Measurements from ENCODE around the gene SKI. TPM values are rescaled to one million over a fixed set of nuclear protein-coding genes. Genes with fewer than 3 reads are reported as not detected.

Gene SKI
- total RNA-seq, 1 donor from 2014 or later, result 62.0 TPM

- peak; percentile 24 for TF ChIP-seq CTCF (conservative IDR thresholded peaks at IDR 0.05)
- H3K4me3 Mint-ChIP-seq, result peak overlapping the region; percentile 57
- H3K4me1 Mint-ChIP-seq, result peaks cover 51% of the 10 kb centered on the region
- no peak overlapping the region for H3K27ac Mint-ChIP-seq (ENCODE audit: unreplicated experiment)
- H3K27me3 Mint-ChIP-seq (ENCODE audit: low read depth), result no peaks in the 10 kb centered on the region
- DNase-seq (ENCODE audit: low read depth, low spot score), result no peak
- H3K36me3 Mint-ChIP-seq (ENCODE audit: low read depth), result peaks cover 5% of the 10 kb centered on the region
- no peaks in the 10 kb centered on the region for H3K9me3 Mint-ChIP-seq
Observed at GRCh38 chr1:2237773-2238172, 9.7 kb downstream of the SKI start.

- DNase-seq (ENCODE audit: low read depth, low spot score), result no peak
- Mint-ChIP-seq H3K27me3 (ENCODE audit: low read depth) (no peaks in the 10 kb centered on the region), H3K27ac (ENCODE audit: unreplicated experiment) (no peak overlapping the region), H3K36me3 (ENCODE audit: low read depth) (peaks cover 5% of the 10 kb centered on the region), H3K9me3 (no peaks in the 10 kb centered on the region), H3K4me3 (no peak overlapping the region), H3K4me1 (peaks cover 51% of the 10 kb centered on the region)
- TF ChIP-seq CTCF (conservative IDR thresholded peaks at IDR 0.05), result no peak
Observed at GRCh38 chr1:2238361-2239012, 10.4 kb downstream of the SKI start.

GRCh38 chr1:2239013-2239370, 10.9 kb downstream of the SKI start:
- Mint-ChIP-seq H3K9me3 (no peaks in the 10 kb centered on the region), H3K4me1 (peaks cover 50% of the 10 kb centered on the region), H3K27me3 (ENCODE audit: low read depth) (no peaks in the 10 kb centered on the region), H3K27ac (ENCODE audit: unreplicated experiment) (no peak overlapping the region), H3K4me3 (no peak overlapping the region), H3K36me3 (ENCODE audit: low read depth) (peaks cover 5% of the 10 kb centered on the region)
- DNase-seq (ENCODE audit: low read depth, low spot score), result no peak
- no peak for TF ChIP-seq CTCF (conservative IDR thresholded peaks at IDR 0.05)

GRCh38 chr1:2239384-2239985, 11.4 kb downstream of the SKI start:
- Mint-ChIP-seq H3K36me3 (ENCODE audit: low read depth) (peaks cover 5% of the 10 kb centered on the region), H3K9me3 (no peaks in the 10 kb centered on the region), H3K4me1 (peaks cover 47% of the 10 kb centered on the region), H3K27me3 (ENCODE audit: low read depth) (no peaks in the 10 kb centered on the region), H3K4me3 (no peak overlapping the region), H3K27ac (ENCODE audit: unreplicated experiment) (peak overlapping the region; percentile 76)
- no peak for TF ChIP-seq CTCF (conservative IDR thresholded peaks at IDR 0.05)
- no peak for DNase-seq (ENCODE audit: low read depth, low spot score)

- Mint-ChIP-seq H3K27me3 (ENCODE audit: low read depth) (no peaks in the 10 kb centered on the region), H3K27ac (ENCODE audit: unreplicated experiment) (peak overlapping the region; percentile 86), H3K4me1 (peaks cover 48% of the 10 kb centered on the region), H3K36me3 (ENCODE audit: low read depth) (peaks cover 5% of the 10 kb centered on the region), H3K9me3 (no peaks in the 10 kb centered on the region), H3K4me3 (peak overlapping the region; percentile 16)
- TF ChIP-seq CTCF (conservative IDR thresholded peaks at IDR 0.05), result no peak
- DNase-seq (ENCODE audit: low read depth, low spot score), result no peak
Observed at GRCh38 chr1:2240270-2241156, 12.4 kb downstream of the SKI start.

Data from neural crest cell (in vitro differentiated cells).